ENCODE measurements around the gene HAPLN2. TPM values are rescaled to one million over a fixed set of nuclear protein-coding genes. Genes with fewer than 3 reads are reported as not detected.

HAPLN2 gene
- total RNA-seq, 4 donors from 2014 or later = 0.55 to 1.9 TPM; not detected in 2

DNA sequence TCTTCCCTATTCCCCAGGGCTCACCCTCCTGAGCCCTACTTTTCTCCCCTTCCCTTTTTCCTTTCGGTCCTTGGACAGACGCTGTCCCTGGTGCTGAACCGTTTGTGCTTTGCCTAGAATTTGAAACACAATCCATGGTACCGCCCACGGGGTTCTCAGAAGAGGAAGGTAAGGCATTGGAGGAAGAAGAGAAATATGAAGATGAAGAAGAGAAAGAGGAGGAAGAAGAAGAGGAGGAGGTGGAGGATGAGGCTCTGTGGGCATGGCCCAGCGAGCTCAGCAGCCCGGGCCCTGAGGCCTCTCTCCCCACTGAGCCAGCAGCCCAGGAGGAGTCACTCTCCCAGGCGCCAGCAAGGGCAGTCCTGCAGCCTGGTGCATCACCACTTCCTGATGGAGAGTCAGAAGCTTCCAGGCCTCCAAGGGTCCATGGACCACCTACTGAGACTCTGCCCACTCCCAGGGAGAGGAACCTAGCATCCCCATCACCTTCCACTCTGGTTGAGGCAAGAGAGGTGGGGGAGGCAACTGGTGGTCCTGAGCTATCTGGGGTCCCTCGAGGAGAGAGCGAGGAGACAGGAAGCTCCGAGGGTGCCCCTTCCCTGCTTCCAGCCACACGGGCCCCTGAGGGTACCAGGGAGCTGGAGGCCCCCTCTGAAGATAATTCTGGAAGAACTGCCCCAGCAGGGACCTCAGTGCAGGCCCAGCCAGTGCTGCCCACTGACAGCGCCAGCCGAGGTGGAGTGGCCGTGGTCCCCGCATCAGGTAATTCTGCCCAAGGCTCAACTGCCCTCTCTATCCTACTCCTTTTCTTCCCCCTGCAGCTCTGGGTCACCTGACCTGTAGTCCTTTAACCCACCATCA lies 33.1 kb downstream of the HAPLN2 start:
- H3K27me3 ChIP-seq = peaks cover 29% of the 10 kb centered on the region
- H3K27ac ChIP-seq = no peak overlapping the region
- no peak for TF ChIP-seq EP300 (IDR thresholded peaks at IDR 0.05; ENCODE audit: low read depth)
- no peak for TF ChIP-seq POLR2AphosphoS5 (IDR thresholded peaks at IDR 0.05)
- TF ChIP-seq, protein P1, sequence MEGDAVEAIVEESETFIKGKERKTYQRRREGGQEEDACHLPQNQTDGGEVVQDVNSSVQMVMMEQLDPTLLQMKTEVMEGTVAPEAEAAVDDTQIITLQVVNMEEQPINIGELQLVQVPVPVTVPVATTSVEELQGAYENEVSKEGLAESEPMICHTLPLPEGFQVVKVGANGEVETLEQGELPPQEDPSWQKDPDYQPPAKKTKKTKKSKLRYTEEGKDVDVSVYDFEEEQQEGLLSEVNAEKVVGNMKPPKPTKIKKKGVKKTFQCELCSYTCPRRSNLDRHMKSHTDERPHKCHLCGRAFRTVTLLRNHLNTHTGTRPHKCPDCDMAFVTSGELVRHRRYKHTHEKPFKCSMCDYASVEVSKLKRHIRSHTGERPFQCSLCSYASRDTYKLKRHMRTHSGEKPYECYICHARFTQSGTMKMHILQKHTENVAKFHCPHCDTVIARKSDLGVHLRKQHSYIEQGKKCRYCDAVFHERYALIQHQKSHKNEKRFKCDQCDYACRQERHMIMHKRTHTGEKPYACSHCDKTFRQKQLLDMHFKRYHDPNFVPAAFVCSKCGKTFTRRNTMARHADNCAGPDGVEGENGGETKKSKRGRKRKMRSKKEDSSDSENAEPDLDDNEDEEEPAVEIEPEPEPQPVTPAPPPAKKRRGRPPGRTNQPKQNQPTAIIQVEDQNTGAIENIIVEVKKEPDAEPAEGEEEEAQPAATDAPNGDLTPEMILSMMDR (IDR thresholded peaks at IDR 0.05) = no peak
- TF ChIP-seq POLR2A (IDR thresholded peaks at IDR 0.05) = no peak
- no peak for DNase-seq
- H3K9me3 ChIP-seq = no peaks in the 10 kb centered on the region
- H3K36me3 ChIP-seq = no peaks in the 10 kb centered on the region
- intact Hi-C loops (cut with DNase I; ENCODE audit: low total_unique reads) = no loop called here
- no peak overlapping the region for H3K4me3 ChIP-seq
- WGBS, 2 donors (ENCODE audit: low coverage in 1 of 2) = 30 to 53% methylated on average over 5 to 16 of the region's 16 CpGs
- H3K4me1 ChIP-seq = peaks cover 4 to 10% (median 9%) of the 10 kb centered on the region in 4 donors
- in situ Hi-C loops (cut with MboI; ENCODE audit: low pct_ligation_motif_present in 1 of 4, low pct_unique_long_range_greater_than_20kb in 1 of 4, low sequenced_read_pairs in 3 of 4) = no loop called here

- DNase-seq = no peak
- TF ChIP-seq EP300 (IDR thresholded peaks at IDR 0.05; ENCODE audit: low read depth) = no peak
- TF ChIP-seq, protein P1 (IDR thresholded peaks at IDR 0.05) = no peak
- no peak for TF ChIP-seq POLR2AphosphoS5 (IDR thresholded peaks at IDR 0.05)
- no peak for TF ChIP-seq POLR2A (IDR thresholded peaks at IDR 0.05)
- 74 to 87% methylated on average over 5 to 9 of the region's 9 CpGs for WGBS, 2 donors (ENCODE audit: low coverage in 1 of 2)
- Histone ChIP-seq H3K27me3 (peaks cover 25% of the 10 kb centered on the region), H3K4me1 (peaks cover 8 to 16% (median 15%) of the 10 kb centered on the region in 4 donors), H3K4me3 (no peak overlapping the region), H3K27ac (no peak overlapping the region), H3K9me3 (no peaks in the 10 kb centered on the region), H3K36me3 (no peaks in the 10 kb centered on the region)
- in situ Hi-C loops (cut with MboI; ENCODE audit: low pct_ligation_motif_present in 1 of 4, low pct_unique_long_range_greater_than_20kb in 1 of 4, low sequenced_read_pairs in 3 of 4) (no loop called here), intact Hi-C loops (cut with DNase I; ENCODE audit: low total_unique reads) (no loop called here)
Observed at GRCh38 chr1:156652992-156653355, 33.8 kb downstream of the HAPLN2 start.

GRCh38 chr1:156654700-156655099 lies 35.5 kb downstream of the HAPLN2 start:
- TF ChIP-seq EP300 (IDR thresholded peaks at IDR 0.05; ENCODE audit: low read depth) = no peak
- no peak for TF ChIP-seq POLR2AphosphoS5 (IDR thresholded peaks at IDR 0.05)
- TF ChIP-seq, protein P1 (IDR thresholded peaks at IDR 0.05) = no peak
- TF ChIP-seq POLR2A (IDR thresholded peaks at IDR 0.05) = no peak
- WGBS, 2 donors (ENCODE audit: low coverage in 1 of 2) = 65% methylated on average over 1 of the region's 1 CpG; no CpG with 5 or more reads in 1 of the 2 donors
- no peaks in the 10 kb centered on the region for H3K9me3 ChIP-seq
- H3K36me3 ChIP-seq = no peaks in the 10 kb centered on the region
- peaks cover 14 to 27% (median 23%) of the 10 kb centered on the region in 4 donors for H3K4me1 ChIP-seq
- H3K27me3 ChIP-seq = peaks cover 15% of the 10 kb centered on the region
- no peak overlapping the region for H3K27ac ChIP-seq
- no peak for DNase-seq
- intact Hi-C loops (cut with DNase I; ENCODE audit: low total_unique reads) (loop anchor here (5.0 kb wide), 1 partner anchor 32 kb away; no protein-coding TSS in a partner anchor), in situ Hi-C loops (cut with MboI; ENCODE audit: low pct_ligation_motif_present in 1 of 4, low pct_unique_long_range_greater_than_20kb in 1 of 4, low sequenced_read_pairs in 3 of 4) (no loop called here)
- no peak overlapping the region for H3K4me3 ChIP-seq

- WGBS, 2 donors (ENCODE audit: low coverage in 1 of 2) = 53 to 63% methylated on average over 2 of the region's 2 CpGs
- TF ChIP-seq EP300 (IDR thresholded peaks at IDR 0.05; ENCODE audit: low read depth) (no peak), POLR2A (IDR thresholded peaks at IDR 0.05) (no peak)
- Histone ChIP-seq H3K4me1 (peaks cover 17 to 30% (median 27%) of the 10 kb centered on the region in 4 donors), H3K27ac (no peak overlapping the region), H3K4me3 (no peak overlapping the region), H3K36me3 (no peaks in the 10 kb centered on the region), H3K27me3 (peaks cover 15% of the 10 kb centered on the region), H3K9me3 (no peaks in the 10 kb centered on the region)
- DNase-seq = no peak
- intact Hi-C loops (cut with DNase I; ENCODE audit: low total_unique reads) (loop anchor here (5.0 kb wide), 1 partner anchor 33 kb away; no protein-coding TSS in a partner anchor), in situ Hi-C loops (cut with MboI; ENCODE audit: low pct_ligation_motif_present in 1 of 4, low pct_unique_long_range_greater_than_20kb in 1 of 4, low sequenced_read_pairs in 3 of 4) (no loop called here)
Observed at GRCh38 chr1:156655151-156655903, 36.1 kb downstream of the HAPLN2 start.

Data from transverse colon (tissue), 4 donors.